Measurements from ENCODE around the gene ARHGAP45. TPM values are rescaled to one million over a fixed set of nuclear protein-coding genes. Genes with fewer than 3 reads are reported as not detected.
A peak's percentile ranks its signal among the peaks of the same experiment; 100 is the strongest.
"Not testable (repeated sequence)": the region's sequence is repeated elsewhere in the genome, so short reads cannot be mapped to it uniquely, and the experiment has no call there.

The ARHGAP45 gene
- total RNA-seq, 1 donor from 2014 or later, result 0.67 TPM

- Mint-ChIP-seq H3K4me3 (ENCODE audit: unreplicated experiment) (no peak overlapping the region), H3K27ac (ENCODE audit: unreplicated experiment) (no peak overlapping the region), H3K4me1 (ENCODE audit: unreplicated experiment) (peaks cover 17% of the 10 kb centered on the region), H3K9me3 (ENCODE audit: unreplicated experiment) (no peaks in the 10 kb centered on the region), H3K36me3 (ENCODE audit: unreplicated experiment) (peaks cover 1% of the 10 kb centered on the region), H3K27me3 (ENCODE audit: unreplicated experiment) (no peaks in the 10 kb centered on the region)
- no peak for DNase-seq (ENCODE audit: extremely low spot score, unreplicated experiment)
- no peak for TF ChIP-seq CTCF (IDR thresholded peaks at IDR 0.05)
Observed at GRCh38 chr19:1111641-1112267, 44.8 kb downstream of the ARHGAP45 start.

GRCh38 chr19:1112268-1113029 is 45.5 kb downstream of the ARHGAP45 start:
- no peak overlapping the region for H3K27ac Mint-ChIP-seq (ENCODE audit: unreplicated experiment)

GRCh38 chr19:1113030-1113985 is 46.3 kb downstream of the ARHGAP45 start:
- no peaks in the 10 kb centered on the region for H3K27me3 Mint-ChIP-seq (ENCODE audit: unreplicated experiment)
- peaks cover 4% of the 10 kb centered on the region for H3K36me3 Mint-ChIP-seq (ENCODE audit: unreplicated experiment)
- peak overlapping the region; percentile 23 for H3K27ac Mint-ChIP-seq (ENCODE audit: unreplicated experiment)
- TF ChIP-seq CTCF (IDR thresholded peaks at IDR 0.05), result no peak
- H3K4me3 Mint-ChIP-seq (ENCODE audit: unreplicated experiment), result no peak overlapping the region
- no peaks in the 10 kb centered on the region for H3K9me3 Mint-ChIP-seq (ENCODE audit: unreplicated experiment)
- peak; percentile 99 for DNase-seq (ENCODE audit: extremely low spot score, unreplicated experiment)
- peaks cover 9% of the 10 kb centered on the region for H3K4me1 Mint-ChIP-seq (ENCODE audit: unreplicated experiment)

More at GRCh38 chr19:1112268-1113029, 45.5 kb downstream of the ARHGAP45 start:
- H3K9me3 Mint-ChIP-seq (ENCODE audit: unreplicated experiment), result no peaks in the 10 kb centered on the region
- H3K36me3 Mint-ChIP-seq (ENCODE audit: unreplicated experiment), result no peaks in the 10 kb centered on the region
- no peak overlapping the region for H3K4me3 Mint-ChIP-seq (ENCODE audit: unreplicated experiment)
- H3K4me1 Mint-ChIP-seq (ENCODE audit: unreplicated experiment), result peaks cover 11% of the 10 kb centered on the region
- no peak for DNase-seq (ENCODE audit: extremely low spot score, unreplicated experiment)
- no peak for TF ChIP-seq CTCF (IDR thresholded peaks at IDR 0.05)
- H3K27me3 Mint-ChIP-seq (ENCODE audit: unreplicated experiment), result no peaks in the 10 kb centered on the region

- peak overlapping the region; percentile 23 for H3K27ac Mint-ChIP-seq (ENCODE audit: unreplicated experiment)
- no peak for DNase-seq (ENCODE audit: extremely low spot score, unreplicated experiment)
- TF ChIP-seq CTCF (IDR thresholded peaks at IDR 0.05), result no peak
- H3K4me3 Mint-ChIP-seq (ENCODE audit: unreplicated experiment), result no peak overlapping the region
- H3K4me1 Mint-ChIP-seq (ENCODE audit: unreplicated experiment), result peaks cover 9% of the 10 kb centered on the region
- H3K36me3 Mint-ChIP-seq (ENCODE audit: unreplicated experiment), result peaks cover 11% of the 10 kb centered on the region
- H3K27me3 Mint-ChIP-seq (ENCODE audit: unreplicated experiment), result no peaks in the 10 kb centered on the region
- H3K9me3 Mint-ChIP-seq (ENCODE audit: unreplicated experiment), result no peaks in the 10 kb centered on the region
Observed at GRCh38 chr19:1113986-1114483, 47.1 kb downstream of the ARHGAP45 start.

GRCh38 chr19:1114728-1115127 is 47.8 kb downstream of the ARHGAP45 start:
- peaks cover 11% of the 10 kb centered on the region for H3K36me3 Mint-ChIP-seq (ENCODE audit: unreplicated experiment)
- not testable (repeated sequence) for H3K4me3 Mint-ChIP-seq (ENCODE audit: unreplicated experiment); H3K27me3 Mint-ChIP-seq (ENCODE audit: unreplicated experiment); DNase-seq (ENCODE audit: extremely low spot score, unreplicated experiment); H3K27ac Mint-ChIP-seq (ENCODE audit: unreplicated experiment); H3K9me3 Mint-ChIP-seq (ENCODE audit: unreplicated experiment); H3K4me1 Mint-ChIP-seq (ENCODE audit: unreplicated experiment)

All from osteocyte (in vitro differentiated cells).